HG03103 (cell line): Measurements from ENCODE around the gene GPR55.
"Not testable (repeated sequence)": the region's sequence is repeated elsewhere in the genome, so short reads cannot be mapped to it uniquely, and the experiment has no call there.

Source experiments
- ATAC-seq: cut with Tn5 transposase; IDR thresholded peaks from one replicate; pipeline ENCODE4 v1.9.1; 2021; ENCODE audit warnings: low read depth; ENCODE audit not compliant: unreplicated experiment

The GPR55 gene

DNA sequence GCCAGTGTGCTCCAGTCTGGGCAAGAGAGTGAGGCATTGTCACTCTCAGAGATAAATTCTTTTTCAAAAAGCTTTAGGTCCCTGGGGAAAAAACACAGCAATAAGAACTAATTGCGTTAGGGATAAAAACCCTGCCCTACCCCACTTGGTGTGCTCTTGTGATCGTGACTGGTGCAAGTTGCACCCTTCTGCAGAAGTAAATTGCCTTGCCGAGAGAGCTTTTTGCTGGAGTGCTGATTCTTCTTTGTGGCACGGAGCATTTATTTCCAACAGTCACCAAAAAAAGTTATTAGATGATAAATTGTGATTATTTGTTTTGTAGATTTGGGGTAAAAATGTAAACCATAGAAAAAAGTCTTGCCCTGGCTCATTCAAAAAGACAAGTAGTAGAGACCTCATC lies 12.3 kb upstream of the GPR55 start:
- no peak for ATAC-seq

DNA sequence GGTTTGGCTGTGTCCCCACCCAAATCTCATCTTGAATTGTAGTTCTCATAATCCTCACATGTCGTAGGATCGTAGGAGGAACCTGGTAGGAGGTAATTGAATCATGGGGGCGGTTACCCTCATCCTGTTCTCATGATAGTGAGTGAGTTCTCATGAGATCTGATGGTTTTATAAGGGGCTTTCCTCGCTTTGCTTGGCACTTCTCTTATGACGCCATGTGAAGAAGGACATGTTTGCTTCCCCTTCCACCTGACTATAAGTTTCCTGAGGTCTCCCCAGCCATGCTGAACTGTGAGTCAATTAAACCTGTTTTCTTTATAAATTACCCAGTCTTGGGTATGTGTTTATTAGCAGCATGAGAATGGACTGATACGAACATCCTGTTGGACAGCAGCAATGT lies 11.2 kb upstream of the GPR55 start:
- ATAC-seq = not testable (repeated sequence)

DNA sequence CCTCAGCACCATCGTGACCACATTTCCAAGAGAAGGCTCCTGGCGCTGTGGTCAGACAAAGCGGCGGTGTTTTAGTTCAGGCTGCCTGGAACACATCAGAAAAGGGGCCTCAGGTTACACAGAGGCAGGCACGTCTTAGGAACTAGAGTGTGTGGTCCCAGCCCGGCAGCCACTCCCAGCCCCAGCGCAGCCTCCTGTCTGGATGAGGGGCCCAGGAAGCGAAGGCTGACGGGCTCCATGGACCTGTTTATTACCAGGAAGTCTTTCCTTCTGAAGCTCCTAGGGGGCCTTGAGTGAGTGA lies 10.0 kb upstream of the GPR55 start:
- no peak for ATAC-seq

DNA sequence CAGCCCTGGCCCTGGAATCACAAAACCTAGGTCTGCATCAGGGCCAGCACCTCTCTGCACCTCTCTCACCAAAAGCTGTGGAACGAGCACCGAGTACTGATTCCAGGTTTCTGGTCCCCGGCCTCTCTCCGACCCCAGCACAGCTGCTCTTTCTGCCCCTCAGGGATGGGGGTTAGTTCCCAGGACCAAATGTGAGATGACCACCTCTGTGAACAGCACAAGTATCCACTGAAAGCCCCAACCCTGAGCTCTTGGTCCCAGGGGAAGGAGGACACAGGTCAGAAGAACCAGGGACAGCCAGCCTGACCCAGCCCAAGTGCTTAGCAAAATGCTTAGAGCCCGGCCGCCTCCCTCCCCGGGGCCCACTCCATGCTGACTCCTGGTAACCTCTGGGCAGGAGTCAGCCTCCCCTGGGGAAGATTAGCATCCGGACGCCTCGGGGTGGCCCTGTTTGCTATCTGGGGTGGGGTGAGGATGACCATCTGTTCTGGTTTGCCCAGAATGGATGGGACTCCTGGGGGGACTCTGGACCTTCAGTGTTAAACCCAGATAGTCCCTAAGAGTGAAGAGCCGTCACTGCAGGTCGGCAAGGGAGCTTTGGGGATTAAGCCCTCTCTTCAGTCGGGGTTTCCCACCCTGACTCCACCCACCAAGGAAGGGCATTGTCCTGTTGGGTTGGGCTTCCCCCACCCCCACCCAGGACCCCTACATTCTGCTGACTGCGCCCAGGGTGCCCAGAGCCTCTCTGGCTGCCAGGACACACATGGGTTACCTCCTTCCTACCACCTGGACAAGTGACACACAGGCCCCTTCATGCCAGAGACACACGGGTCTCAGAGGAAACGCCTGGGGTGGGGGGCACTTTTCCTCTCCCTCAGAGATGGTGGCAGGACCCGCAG lies 9.4 kb upstream of the GPR55 start:
- ATAC-seq = no peak

DNA sequence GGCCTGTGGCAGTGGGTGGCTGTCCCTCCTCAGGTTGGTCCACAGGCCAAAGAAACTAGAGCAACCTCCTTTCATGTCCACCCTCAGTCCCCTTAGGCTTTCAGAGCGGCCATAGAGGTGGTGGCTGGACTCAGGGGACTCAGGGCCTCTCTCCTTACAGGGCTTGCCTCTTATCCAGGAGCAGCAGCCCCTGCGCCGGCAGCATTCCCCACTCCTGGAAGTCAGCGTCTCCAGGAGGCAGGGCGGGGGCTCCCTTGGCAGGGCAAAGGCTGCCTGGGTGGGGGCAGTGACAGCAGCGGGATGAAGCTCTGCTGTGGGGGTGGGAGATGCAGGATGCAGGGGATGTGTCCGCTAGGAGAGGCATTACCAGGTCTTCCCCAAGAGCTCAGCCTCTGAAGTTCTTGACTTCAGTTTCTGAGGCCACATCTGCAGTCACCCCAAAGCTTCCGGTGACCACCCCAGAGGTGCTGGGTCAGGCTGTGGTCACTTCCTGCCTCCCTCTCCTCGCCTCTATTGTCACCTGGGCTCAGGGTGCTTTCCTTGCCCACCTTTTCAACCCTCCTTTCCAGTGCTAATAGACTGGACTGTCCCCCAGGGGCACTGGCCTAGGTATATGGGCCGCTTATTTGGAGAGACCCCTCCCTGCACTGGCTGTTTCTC lies 8.6 kb upstream of the GPR55 start:
- ATAC-seq = no peak

DNA sequence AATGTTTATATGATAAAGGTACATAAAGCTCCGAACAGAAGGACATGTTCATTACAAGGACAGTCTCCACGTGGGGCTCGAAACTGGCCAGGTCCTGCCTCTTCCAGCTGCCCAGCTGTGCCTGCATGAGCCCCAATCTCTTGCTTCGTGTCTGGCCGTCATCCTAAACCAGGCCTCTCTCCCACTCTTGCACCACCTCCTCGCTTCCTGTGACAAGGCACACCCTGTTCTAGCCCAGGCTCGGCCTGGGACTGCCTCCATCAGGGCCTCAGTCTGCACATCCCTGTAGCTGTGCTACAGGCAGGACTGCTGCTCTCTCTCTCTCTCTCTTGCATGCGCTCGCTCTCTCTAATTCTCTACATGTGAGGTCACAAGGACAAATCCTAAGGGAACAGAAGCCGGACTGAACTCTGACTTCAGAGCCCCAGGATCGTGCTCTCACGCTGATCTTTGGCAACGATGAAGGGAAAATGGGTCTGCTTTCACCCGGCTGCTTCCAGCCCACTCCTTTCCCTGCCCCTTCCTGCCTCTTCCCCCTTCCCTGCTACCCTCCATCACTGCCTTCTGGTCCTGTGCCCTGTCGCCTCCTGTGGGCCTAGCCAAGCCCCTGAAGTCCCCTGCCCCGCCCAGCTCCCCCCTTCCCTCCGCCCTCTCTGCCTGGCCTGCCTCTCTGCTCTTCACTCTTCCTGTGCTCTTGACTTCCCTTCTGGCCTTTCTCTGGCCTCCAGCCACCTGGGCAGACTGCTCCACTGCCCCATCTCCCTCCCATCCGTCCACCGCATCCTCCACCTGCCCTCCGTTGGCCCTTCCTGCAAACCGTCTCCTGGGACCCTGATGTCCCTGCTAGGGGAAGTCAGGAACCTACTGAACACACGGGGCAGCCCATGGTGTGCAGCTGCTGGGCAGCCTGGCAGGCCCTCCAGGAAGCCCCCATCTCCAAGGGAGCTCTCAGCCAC lies 7.8 kb upstream of the GPR55 start:
- no peak for ATAC-seq

DNA sequence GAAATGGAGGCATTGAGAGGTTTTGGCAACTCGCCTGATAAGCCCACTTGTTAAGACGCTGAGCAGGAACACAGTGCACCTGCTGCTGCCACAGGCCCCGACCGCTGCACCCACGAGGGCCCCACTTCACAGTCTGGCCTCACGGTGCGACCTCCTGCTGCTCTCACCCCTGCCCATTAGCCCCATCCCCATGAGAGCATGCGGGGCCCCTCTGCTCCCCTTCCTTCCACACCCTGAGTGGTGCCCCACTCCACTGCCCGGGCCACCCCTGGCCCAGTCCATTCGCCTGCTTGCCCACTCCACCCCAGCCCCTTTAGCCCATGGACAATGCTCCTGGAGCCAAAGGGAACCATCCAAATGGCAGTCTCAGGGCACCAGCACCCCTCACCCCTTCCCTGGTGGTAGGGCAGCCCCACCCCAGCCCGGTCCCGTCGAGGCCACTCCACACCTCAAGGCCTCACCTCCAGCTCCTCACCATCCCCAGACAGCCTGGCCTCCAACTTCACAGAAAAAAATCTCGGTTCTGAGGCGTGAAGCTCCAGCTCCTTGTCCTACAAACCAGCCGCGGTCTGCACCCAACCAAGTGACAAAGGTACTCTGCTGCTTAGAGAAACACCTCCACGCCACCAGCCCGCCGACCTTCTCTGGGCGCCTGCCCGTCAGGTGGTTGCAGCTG lies 6.7 kb upstream of the GPR55 start:
- ATAC-seq = no peak

DNA sequence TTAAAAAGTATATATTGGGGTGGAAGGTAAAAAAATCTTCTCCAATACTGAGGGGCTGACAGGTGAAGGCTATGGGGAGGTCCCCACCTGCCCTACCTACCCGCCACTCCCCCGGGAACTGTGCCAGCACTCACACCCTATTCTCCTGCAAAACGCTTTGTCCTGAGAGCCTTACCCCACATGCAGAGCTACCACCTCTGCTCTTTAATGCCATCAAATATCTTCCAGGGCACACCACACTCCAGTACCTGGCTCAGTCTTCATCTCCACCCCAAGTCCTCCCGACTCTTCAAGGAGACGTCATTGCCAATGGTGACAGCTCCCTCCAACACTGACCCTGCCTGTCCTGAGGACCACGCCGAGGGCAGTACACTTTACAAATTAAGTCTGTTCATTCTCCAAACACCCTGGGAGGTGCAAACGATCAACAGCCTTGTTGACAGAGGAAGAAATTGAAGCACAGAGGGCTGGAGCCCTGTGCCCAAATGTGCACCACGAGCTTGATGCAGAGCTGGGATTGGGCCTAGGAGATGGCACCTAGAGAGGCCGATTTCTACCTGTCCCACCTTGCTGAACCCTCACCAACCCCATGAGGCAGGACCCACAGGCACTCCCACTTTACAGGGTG lies 6.0 kb upstream of the GPR55 start:
- ATAC-seq = no peak

DNA sequence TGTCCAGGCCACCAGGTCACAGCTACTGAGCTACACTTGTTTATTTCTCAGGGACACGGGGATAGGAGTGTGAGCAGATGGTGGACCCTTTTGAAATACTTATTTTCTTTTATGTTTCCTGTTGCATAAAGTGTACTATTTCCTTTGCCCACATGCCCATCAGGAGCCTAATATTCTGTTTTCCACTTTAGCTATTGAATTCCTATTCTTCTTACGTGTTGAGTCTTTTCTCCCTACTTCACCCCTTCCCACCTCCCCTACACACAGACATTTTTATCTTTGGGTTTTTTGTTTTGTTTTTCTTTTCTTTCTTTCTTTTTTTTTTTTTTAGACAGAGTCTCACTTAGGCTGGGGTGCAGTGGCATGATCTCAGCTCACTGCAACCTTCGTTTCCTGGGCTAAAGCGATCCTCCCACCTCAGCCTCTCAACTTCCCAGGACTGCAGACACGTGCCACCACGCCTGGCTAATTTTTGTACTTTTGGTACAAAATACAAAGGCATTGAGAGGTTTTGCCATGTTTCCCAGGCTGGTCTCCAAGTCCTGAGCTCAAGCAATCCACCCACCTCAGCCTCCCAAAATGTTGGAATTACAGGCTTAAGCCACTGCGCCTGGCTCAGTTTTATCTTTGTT lies 5.2 kb upstream of the GPR55 start:
- no peak for ATAC-seq

DNA sequence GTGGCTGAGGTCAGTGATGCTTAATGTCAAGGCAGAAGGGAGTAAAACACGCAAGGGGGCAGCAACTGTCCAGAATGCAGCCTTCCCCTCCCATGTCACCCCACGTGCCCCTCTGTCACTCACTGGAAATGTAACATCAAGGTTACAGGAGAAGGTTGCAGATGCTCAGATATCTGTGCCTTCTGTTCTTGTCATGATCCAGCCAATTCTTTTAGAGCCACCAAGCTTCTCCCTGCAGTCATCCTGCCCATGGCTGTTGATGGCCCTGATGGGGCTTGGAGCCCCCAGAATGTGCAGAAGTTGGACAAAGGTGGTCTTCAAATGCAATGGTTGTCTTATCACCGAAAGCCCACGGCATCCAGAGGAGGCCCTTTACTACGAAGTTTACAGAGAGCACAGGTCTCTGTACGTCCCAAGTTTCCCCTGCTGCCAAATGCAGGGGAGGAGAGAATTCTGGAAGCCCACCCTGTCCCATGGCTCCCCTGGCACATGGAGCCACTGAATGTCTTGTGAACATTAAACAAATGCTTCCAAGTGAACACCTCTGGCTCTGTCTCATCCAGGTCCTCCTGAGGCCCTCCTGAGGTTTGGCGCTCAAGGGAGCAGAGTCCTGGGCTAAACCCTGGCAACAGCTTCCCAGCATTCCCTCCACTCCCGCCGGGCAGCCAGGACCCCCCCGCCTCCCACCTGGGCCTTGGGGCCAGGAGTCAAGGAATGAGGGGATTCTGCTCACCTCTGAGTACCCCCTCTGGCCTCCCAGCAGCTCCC lies 4.5 kb upstream of the GPR55 start:
- no peak for ATAC-seq

DNA sequence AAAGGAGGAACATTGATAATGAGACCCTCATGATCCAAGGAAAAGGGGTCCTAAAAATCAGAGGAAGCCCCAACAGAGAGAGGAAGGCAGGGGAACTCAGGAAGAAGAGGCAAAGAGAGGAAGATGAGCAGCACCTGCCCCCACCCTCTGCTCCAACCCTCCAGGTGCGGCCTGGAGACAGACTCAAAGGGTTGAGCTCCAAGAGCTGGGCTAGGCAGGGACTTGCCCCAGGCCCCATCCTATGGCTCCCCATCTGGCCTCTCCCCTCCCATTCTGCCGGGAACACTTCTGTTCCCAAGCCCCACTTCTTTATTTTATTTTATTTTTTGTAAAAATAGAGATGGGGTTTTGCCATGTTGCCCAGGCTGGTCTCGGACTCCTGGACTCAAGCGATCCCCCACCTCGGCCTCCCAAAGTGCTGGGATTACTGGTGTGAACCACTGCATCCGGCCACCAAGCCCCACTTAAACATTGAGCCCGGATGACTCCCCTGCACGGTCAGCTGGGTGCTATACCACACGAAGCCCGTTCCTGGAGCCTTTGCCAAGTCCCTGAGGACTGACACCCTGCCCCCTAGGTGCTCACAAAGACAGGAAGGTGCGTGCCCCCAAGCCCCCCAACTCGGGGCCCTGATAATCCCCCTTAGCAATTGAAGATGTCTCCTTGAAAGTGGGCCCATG lies 3.8 kb upstream of the GPR55 start:
- ATAC-seq = no peak

DNA sequence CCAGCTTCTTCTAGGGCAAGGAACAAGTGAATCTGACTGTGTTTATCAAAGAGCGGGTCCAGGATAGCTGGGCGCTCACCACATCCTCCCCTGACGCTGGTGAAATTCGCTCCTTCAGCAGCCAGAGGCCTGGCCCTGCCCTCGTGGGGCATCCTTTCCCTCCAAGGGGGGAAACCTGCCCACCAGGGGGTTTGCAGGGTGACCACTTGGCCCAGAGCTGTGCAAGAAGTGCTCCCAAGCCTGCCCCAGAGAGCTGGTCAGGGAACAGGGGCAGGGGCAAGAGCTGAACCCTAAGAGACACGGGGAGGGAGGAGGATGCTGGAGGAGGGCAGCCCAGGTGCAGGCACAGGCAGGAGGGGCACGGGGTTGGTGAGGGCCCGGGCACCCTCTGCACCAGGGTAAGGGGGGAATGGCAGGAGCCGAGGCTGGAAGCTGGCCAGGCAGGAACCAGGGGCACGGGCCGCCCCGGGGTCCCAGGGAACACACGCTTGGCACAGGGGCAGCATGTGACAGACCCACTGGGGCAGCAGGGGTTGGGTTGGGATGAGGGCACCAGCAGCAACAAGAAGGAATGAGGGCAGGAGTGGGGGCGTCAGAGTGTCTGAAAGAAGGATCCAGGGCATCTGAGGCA lies 2.8 kb upstream of the GPR55 start:
- ATAC-seq = no peak

DNA sequence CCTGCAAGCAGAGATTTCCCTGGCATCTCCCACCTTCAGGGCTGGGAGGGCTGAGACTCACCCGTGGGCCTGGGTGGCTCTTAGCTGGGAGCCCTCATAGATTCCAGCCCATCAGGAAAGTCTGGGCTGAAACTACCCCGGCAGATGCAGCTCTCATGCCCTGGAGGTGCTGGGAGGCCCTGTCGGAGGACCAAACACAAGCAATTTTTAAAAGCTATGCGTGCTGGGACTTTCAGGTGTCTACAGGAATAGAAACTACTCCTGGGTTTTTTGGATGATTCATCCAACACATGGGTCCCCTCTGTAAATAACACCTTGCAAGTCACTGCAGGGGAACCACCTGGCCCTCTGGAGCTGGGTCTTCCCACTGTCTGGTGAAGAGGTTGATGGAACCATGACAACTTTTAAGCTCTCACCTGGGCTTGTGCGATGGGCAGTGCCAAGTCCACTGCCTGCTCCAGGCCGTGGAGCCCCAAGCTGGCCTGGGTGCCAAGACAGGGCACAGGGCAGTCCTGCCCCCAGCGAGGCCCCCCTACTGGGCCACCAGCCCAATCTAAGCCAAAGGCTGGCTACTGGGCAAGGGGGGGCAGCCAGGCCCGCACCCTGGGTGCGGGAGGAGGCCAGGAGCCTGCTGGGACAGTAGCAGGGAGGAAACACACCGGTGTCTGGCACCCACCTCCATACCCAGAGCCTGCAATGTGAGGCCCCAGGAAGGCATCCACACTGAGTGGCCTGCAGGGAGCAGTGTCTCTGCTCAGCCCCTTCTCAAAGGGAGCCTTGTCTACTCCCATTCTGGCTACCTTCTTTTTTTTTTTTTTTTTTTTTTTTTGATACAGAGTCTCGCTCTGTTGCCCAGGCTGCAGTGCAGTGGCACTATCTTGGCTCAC lies 1.1 kb upstream of the GPR55 start:
- ATAC-seq = no peak

DNA sequence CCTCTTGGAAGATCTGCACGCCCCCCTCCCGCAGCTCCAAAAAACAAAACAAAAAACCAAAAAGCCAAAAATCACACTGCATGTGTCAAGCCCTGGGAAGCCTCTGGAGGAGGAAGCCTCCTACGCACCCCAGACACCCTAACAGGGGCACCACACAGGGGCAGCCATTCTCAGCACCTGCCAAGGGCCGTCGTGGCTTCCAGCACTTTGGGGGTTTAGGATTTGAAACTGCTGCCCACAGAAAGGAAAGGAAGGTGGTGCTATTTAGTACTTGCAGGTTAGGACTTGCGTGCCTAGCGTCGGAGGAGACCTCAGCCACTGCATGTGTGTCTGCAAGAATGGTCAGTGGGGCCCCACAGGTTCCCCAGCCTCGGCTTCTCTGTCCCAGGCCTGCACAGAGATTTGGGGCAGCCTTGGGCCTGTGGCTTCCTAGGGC lies 419 bp upstream of the GPR55 start:
- ATAC-seq = no peak

DNA sequence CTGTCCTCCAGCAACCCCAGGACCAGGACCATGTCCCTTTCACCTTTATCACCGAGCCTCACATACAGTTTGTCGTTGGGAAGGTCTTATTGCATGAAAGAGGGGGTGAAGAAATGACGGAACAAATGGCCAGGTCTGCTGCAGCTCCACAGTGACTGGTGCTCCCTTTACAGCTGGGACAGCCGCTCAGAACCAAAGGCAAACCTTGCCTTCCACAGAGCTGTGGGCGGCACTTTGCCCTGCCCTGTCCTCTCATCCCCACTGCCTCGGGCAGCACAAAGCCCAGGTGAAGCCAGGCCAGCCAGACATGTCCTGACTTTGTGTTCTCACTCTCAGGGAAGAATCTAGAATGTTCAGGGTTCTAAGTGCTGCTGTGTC lies 961 bp downstream of the GPR55 start:
- no peak for ATAC-seq

DNA sequence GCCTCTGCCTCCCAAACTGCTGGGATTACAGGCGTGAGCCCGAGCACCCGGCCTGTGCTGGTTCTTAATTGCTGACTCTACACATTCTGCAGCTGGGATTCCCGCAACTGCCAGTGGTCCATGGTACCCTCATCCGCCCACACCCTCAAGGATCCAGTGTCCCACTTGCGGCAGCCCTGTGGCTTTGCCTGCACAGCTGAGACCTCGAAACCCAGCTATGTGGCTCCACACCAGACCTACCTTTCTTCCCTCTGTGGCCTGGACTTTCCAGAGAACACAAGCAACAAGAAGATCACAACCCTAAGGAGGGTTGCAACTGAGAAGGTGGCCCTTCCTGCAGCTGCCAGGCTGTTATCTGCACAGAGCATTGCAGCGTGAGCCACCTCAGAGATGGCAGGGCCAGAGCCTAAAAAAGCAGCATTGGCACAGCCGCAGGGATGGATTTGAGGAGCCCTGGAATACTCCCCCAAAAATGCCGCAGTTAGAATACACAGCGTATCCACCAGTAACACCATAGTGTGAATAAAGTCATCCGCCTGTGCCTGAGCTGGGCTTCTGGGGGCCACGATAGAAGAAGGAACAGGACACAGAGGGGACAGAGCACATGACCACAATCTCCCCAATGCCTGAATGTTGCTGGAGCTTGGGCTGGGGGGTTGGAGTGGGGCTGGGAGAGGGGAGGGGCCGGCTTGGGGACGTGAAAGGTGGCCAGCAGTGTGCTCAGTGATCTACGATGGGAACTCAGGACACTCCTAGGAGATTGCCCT lies 1.9 kb downstream of the GPR55 start:
- ATAC-seq = no peak
